SK-N-SH (cell line): Measurements from ENCODE around the gene TRAF3IP1. TPM values are rescaled to one million over a fixed set of nuclear protein-coding genes. Genes with fewer than 3 reads are reported as not detected.
"Not testable (repeated sequence)": the region's sequence is repeated elsewhere in the genome, so short reads cannot be mapped to it uniquely, and the experiment has no call there.

Experiments used
- CTCF ChIA-PET: fragments of 300-600, 350-600 bp; formaldehyde crosslinking; extraction: SDS; loops from one replicate; lab custom pipeline; 2021; lab: Yijun Ruan, JAX
- POLR2A ChIA-PET: fragments of 350-600 bp; sonication (Branson Sonifier 250); formaldehyde crosslinking; extraction: SDS; loops from one replicate; lab custom pipeline; 2020; ENCODE audit warnings: antibody characterized with exemption, inconsistent platforms; lab: Yijun Ruan, JAX
- DNase-seq: peaks from one replicate; pipeline ENCODE4 v3.0.0; 2012
- H2AFZ ChIP-seq: fragments of 200-600 bp; sonication (generic); 2 replicates; pipeline ENCODE4 v1.8.1; 2016; ENCODE audit warnings: antibody characterized with exemption, mild to moderate bottlenecking, low read depth
- H3F3A ChIP-seq: fragments of 200-600 bp; sonication (generic); replicated peaks from 2 replicates; pipeline ENCODE3; 2016; ENCODE audit warnings: antibody characterized with exemption, mild to moderate bottlenecking; ENCODE audit not compliant: insufficient read depth
- H3K27ac ChIP-seq, 2 experiments: fragments of 200-500 bp in 1 of 2; fragments of 200-600 bp in 1 of 2; sonication (Bioruptor generic) in 1 of 2; sonication (generic), shearing (Covaris generic) in 1 of 2; 2 replicates each; pipeline versions ENCODE4 v1.5.1 to v1.6.1; 2014 to 2016; ENCODE audit warnings: low read depth in 2 of 2, inconsistent platforms in 1 of 2, low read length in 1 of 2, mild to moderate bottlenecking in 1 of 2, mixed read lengths in 1 of 2
- H3K27me3 ChIP-seq: fragments of 200-600 bp; sonication (generic), shearing (Covaris generic); 2 replicates; pipeline ENCODE4 v1.6.1; 2016; ENCODE audit warnings: mixed run types; ENCODE audit not compliant: insufficient read depth
- H3K36me3 ChIP-seq, 2 experiments: fragments of 200-500 bp in 1 of 2; fragments of 200-600 bp in 1 of 2; sonication (Bioruptor generic) in 1 of 2; sonication (generic) in 1 of 2; replicated peaks in 1 of 2; 2 replicates each; pipeline versions ENCODE3 to v1.5.1; 2014 to 2016; ENCODE audit warnings: low read length in 1 of 2, mild to moderate bottlenecking in 1 of 2; ENCODE audit not compliant: insufficient read depth in 2 of 2, control insufficient read depth in 1 of 2
- H3K4me1 ChIP-seq, 2 experiments: fragments of 200-500 bp in 1 of 2; fragments of 200-600 bp in 1 of 2; sonication (Bioruptor generic) in 1 of 2; sonication (generic), shearing (Covaris generic) in 1 of 2; 2 replicates each; pipeline versions ENCODE4 v1.5.1 to v1.6.1; 2014 to 2016; ENCODE audit warnings: low read depth in 1 of 2, low read length in 1 of 2, mixed run types in 1 of 2; ENCODE audit not compliant: insufficient read depth in 2 of 2, control insufficient read depth in 1 of 2
- H3K4me2 ChIP-seq: fragments of 200-600 bp; sonication (generic), shearing (Covaris generic); 2 replicates; pipeline ENCODE4 v1.6.1; 2017; ENCODE audit warnings: mixed run types
- H3K4me3 ChIP-seq, 2 experiments: fragments of 200-500 bp in 1 of 2; fragments of 200-600 bp in 1 of 2; sonication (Bioruptor generic) in 1 of 2; sonication (generic), shearing (Covaris generic) in 1 of 2; 2 replicates each; pipeline versions ENCODE4 v1.5.1 to v1.8.1; 2014 to 2016; ENCODE audit warnings: low read depth in 2 of 2, inconsistent platforms in 1 of 2, low read length in 1 of 2, mild to moderate bottlenecking in 1 of 2, mixed read lengths in 1 of 2, moderate library complexity in 1 of 2
- H3K79me2 ChIP-seq: fragments of 200-600 bp; sonication (generic); 2 replicates; pipeline ENCODE4 v1.8.1; 2017; ENCODE audit warnings: mild to moderate bottlenecking; ENCODE audit not compliant: insufficient read depth
- H3K9ac ChIP-seq: fragments of 200-600 bp; sonication (generic); 2 replicates; pipeline ENCODE4 v1.6.1; 2017; ENCODE audit warnings: mixed run types
- H3K9me2 ChIP-seq: fragments of 200-600 bp; sonication (generic); 2 replicates; pipeline ENCODE4 v1.6.1; 2017; ENCODE audit warnings: mixed run types
- H3K9me3 ChIP-seq: fragments of 200-600 bp; sonication (generic); 2 replicates; pipeline ENCODE4 v1.6.1; 2017; ENCODE audit warnings: mixed run types, mild to moderate bottlenecking, moderate library complexity
- H4K20me1 ChIP-seq: fragments of 200-600 bp; sonication (generic); 2 replicates; pipeline ENCODE4 v1.6.1; 2017; ENCODE audit warnings: mild to moderate bottlenecking, mixed run types; ENCODE audit not compliant: insufficient read depth
- CHD2 ChIP-seq: fragments of 150-350 bp; IDR thresholded peaks from 2 replicates; pipeline ENCODE4 v1.6.1; 2018; ENCODE audit warnings: low read length; ENCODE audit not compliant: partially characterized antibody
- EZH2phosphoT487 ChIP-seq: fragments of 200-600 bp; sonication (generic); IDR thresholded peaks from 2 replicates; pipeline ENCODE4 v1.6.1; 2017; ENCODE audit warnings: low read depth, mixed run types, mild to moderate bottlenecking, antibody characterized with exemption, moderate library complexity, borderline replicate concordance
- FOXJ3 ChIP-seq: sonication (generic); formaldehyde crosslinking; IDR thresholded peaks from 2 replicates; pipeline ENCODE4 v1.5.1; 2020; ENCODE audit warnings: mild to moderate bottlenecking, missing genetic modification reagents
- GABPA ChIP-seq: IDR thresholded peaks from 2 replicates; pipeline ENCODE4 v1.4.0; 2012; ENCODE audit warnings: low read depth, mild to moderate bottlenecking
- JUND ChIP-seq: IDR thresholded peaks from 2 replicates; pipeline ENCODE4 v1.4.0; 2012
- POLR2AphosphoS5 ChIP-seq: IDR thresholded peaks from 2 replicates; pipeline ENCODE4 v1.6.1; 2012; ENCODE audit warnings: low read depth, low read length
- RCOR1 ChIP-seq: fragments of 150-350 bp; IDR thresholded peaks from 2 replicates; pipeline ENCODE4 v1.6.1; 2017; ENCODE audit warnings: antibody characterized with exemption, low read length
- RFX5 ChIP-seq: IDR thresholded peaks from 2 replicates; pipeline ENCODE4 v1.6.1; 2012; ENCODE audit warnings: mild to moderate bottlenecking, improper control_type of control experiment, low read length
- RXRA ChIP-seq: IDR thresholded peaks from 2 replicates; pipeline ENCODE4 v1.4.0; 2012; ENCODE audit warnings: low read depth, mild to moderate bottlenecking, borderline replicate concordance
- WGBS: methylation state at CpG from one replicate; pipeline ENCODE4 v1.1.6; 2017; ENCODE audit warnings: low lambda C conversion rate; 5-methylcytosine and 5-hydroxymethylcytosine counted together
- polyA plus RNA-seq, 3 experiments: library from polyadenylated mRNA; depleted of rRNA; stranded (reverse); fragments of >200 nt; gene quantifications; 2 replicates each; pipeline ENCODE4 v1.2.3, GENCODE V29; 2012
- TF ChIP-seq, protein P1 (sequence below): IDR thresholded peaks from 2 replicates; pipeline ENCODE4 v1.4.0; 2012; ENCODE audit warnings: low read depth
- TF ChIP-seq, protein P2 (sequence below): fragments of 200-600 bp; sonication (generic); IDR thresholded peaks from 2 replicates; pipeline ENCODE4 v1.6.1; 2017; ENCODE audit warnings: antibody characterized with exemption, mild to moderate bottlenecking, moderate library complexity
- TF ChIP-seq, protein P3 (sequence below): IDR thresholded peaks from 2 replicates; pipeline ENCODE4 v1.4.0; 2012; ENCODE audit warnings: low read depth, borderline replicate concordance
- TF ChIP-seq, protein P4 (sequence below): IDR thresholded peaks from 2 replicates; pipeline ENCODE4 v1.4.0; 2012; ENCODE audit warnings: low read depth, borderline replicate concordance
- TF ChIP-seq, protein P5 (sequence below): IDR thresholded peaks from 2 replicates; pipeline ENCODE4; 2012

TRAF3IP1 gene
- polyA plus RNA-seq, 1 of the 3 experiments (the other 2 are of a cell fraction): 15.0 TPM

DNA sequence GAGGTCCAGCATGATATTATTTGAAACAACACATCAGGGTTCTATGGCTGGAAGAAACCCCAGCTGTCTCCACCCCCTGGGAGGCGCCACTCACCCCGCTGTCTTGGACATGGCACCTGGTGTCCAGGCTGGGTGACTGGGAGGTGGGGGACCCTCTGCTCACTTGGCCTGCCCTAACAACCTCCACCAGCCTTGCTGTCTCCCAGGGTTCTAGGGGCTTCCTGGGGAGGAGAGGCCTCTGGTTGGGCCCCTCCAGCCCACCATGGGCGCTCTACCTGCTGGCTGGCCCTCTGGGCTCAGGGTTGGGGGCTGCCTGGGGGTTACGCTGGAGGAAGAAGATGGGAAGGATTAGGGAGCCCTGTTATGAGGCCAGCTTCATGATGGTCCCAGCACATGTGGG lies 48.2 kb upstream of the TRAF3IP1 start:
- H3K27me3 ChIP-seq: no peaks in the 10 kb centered on the region
- ChIA-PET POLR2A (no interaction called here), CTCF (interaction anchor here (0.6 to 6.6 kb wide), 5 partner anchors 9 to 285 kb away, joined by 3 to 72 read pairs (median 3); no protein-coding TSS in a partner anchor)
- no peak overlapping the region for H3K4me3 ChIP-seq
- peaks cover 0 to 3% of the 10 kb centered on the region in 2 experiments; a peak in 1 of 4 replicates for H3K4me1 ChIP-seq
- no peak overlapping the region for H3K4me2 ChIP-seq
- no peak overlapping the region for H3K27ac ChIP-seq
- H3K79me2 ChIP-seq: no peaks in the 10 kb centered on the region
- no peak overlapping the region for H3K9ac ChIP-seq
- H4K20me1 ChIP-seq: no peaks in the 10 kb centered on the region
- H3F3A ChIP-seq: no peaks in the 10 kb centered on the region
- no peaks in the 10 kb centered on the region for H3K9me3 ChIP-seq
- peaks cover 3% of the 10 kb centered on the region in 2 experiments for H3K36me3 ChIP-seq
- no peak overlapping the region for H2AFZ ChIP-seq
- no peak for DNase-seq
- H3K9me2 ChIP-seq: no peaks in the 10 kb centered on the region
- no peak for TF ChIP-seq CHD2
- no peak for TF ChIP-seq EZH2phosphoT487
- TF ChIP-seq, protein P1, sequence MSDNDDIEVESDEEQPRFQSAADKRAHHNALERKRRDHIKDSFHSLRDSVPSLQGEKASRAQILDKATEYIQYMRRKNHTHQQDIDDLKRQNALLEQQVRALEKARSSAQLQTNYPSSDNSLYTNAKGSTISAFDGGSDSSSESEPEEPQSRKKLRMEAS: no peak
- no peak for TF ChIP-seq JUND
- no peak for TF ChIP-seq GABPA
- TF ChIP-seq, protein P2, sequence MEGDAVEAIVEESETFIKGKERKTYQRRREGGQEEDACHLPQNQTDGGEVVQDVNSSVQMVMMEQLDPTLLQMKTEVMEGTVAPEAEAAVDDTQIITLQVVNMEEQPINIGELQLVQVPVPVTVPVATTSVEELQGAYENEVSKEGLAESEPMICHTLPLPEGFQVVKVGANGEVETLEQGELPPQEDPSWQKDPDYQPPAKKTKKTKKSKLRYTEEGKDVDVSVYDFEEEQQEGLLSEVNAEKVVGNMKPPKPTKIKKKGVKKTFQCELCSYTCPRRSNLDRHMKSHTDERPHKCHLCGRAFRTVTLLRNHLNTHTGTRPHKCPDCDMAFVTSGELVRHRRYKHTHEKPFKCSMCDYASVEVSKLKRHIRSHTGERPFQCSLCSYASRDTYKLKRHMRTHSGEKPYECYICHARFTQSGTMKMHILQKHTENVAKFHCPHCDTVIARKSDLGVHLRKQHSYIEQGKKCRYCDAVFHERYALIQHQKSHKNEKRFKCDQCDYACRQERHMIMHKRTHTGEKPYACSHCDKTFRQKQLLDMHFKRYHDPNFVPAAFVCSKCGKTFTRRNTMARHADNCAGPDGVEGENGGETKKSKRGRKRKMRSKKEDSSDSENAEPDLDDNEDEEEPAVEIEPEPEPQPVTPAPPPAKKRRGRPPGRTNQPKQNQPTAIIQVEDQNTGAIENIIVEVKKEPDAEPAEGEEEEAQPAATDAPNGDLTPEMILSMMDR: no peak
- TF ChIP-seq RXRA: no peak
- no peak for TF ChIP-seq POLR2AphosphoS5
- TF ChIP-seq FOXJ3 (CRISPR knock-in tag): no peak
- TF ChIP-seq, protein P3, sequence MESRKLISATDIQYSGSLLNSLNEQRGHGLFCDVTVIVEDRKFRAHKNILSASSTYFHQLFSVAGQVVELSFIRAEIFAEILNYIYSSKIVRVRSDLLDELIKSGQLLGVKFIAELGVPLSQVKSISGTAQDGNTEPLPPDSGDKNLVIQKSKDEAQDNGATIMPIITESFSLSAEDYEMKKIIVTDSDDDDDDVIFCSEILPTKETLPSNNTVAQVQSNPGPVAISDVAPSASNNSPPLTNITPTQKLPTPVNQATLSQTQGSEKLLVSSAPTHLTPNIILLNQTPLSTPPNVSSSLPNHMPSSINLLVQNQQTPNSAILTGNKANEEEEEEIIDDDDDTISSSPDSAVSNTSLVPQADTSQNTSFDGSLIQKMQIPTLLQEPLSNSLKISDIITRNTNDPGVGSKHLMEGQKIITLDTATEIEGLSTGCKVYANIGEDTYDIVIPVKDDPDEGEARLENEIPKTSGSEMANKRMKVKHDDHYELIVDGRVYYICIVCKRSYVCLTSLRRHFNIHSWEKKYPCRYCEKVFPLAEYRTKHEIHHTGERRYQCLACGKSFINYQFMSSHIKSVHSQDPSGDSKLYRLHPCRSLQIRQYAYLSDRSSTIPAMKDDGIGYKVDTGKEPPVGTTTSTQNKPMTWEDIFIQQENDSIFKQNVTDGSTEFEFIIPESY: no peak
- no peak for TF ChIP-seq RCOR1
- TF ChIP-seq, protein P4, sequence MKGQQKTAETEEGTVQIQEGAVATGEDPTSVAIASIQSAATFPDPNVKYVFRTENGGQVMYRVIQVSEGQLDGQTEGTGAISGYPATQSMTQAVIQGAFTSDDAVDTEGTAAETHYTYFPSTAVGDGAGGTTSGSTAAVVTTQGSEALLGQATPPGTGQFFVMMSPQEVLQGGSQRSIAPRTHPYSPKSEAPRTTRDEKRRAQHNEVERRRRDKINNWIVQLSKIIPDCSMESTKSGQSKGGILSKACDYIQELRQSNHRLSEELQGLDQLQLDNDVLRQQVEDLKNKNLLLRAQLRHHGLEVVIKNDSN: no peak
- no peak for TF ChIP-seq RFX5
- TF ChIP-seq, protein P5, sequence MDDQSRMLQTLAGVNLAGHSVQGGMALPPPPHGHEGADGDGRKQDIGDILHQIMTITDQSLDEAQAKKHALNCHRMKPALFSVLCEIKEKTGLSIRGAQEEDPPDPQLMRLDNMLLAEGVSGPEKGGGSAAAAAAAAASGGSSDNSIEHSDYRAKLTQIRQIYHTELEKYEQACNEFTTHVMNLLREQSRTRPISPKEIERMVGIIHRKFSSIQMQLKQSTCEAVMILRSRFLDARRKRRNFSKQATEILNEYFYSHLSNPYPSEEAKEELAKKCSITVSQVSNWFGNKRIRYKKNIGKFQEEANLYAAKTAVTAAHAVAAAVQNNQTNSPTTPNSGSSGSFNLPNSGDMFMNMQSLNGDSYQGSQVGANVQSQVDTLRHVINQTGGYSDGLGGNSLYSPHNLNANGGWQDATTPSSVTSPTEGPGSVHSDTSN: no peak
- 97% methylated on average over 3 of the region's 4 CpGs for WGBS

DNA sequence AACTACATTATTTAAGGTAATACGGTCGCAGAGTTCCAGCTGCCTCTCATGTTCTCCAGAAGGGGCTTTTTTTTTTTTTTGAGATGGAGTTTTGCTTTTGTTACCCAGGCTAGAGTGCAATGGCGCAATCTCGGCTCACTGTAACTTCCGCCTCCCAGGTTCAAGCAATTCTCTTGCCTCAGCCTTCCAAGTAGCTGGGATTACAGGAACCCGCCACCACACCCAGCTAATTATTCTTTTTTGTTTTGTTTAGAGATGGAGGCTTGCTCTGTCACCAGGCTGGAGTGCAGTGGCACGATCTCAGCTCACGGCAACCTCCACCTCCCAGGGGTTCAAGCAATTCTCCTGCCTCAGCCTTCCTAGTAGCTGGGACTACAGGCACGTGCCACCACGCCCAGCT lies 46.9 kb upstream of the TRAF3IP1 start:
- H3K79me2 ChIP-seq, H3K9me3 ChIP-seq, DNase-seq, H3K4me3 ChIP-seq, H4K20me1 ChIP-seq, H3K9ac ChIP-seq, H3K9me2 ChIP-seq, H3K27ac ChIP-seq, H3K27me3 ChIP-seq, H3K4me1 ChIP-seq, H3K36me3 ChIP-seq, POLR2A ChIA-PET, H3F3A ChIP-seq, H3K4me2 ChIP-seq, H2AFZ ChIP-seq: not testable (repeated sequence)
- WGBS: 92% methylated on average over 10 of the region's 10 CpGs
- CTCF ChIA-PET: interaction anchor here (3.0 to 6.6 kb wide), 2 partner anchors 10 to 18 kb away, joined by 14 to 72 read pairs; no protein-coding TSS in a partner anchor
